GM19455 (cell line): ENCODE measurements around the gene PTGDS.
"Not testable (repeated sequence)": the region's sequence is repeated elsewhere in the genome, so short reads cannot be mapped to it uniquely, and the experiment has no call there.

Source experiments
- ATAC-seq: cut with Tn5 transposase; IDR thresholded peaks from one replicate; pipeline ENCODE4 v1.9.1; 2021; ENCODE audit not compliant: unreplicated experiment

PTGDS gene

DNA sequence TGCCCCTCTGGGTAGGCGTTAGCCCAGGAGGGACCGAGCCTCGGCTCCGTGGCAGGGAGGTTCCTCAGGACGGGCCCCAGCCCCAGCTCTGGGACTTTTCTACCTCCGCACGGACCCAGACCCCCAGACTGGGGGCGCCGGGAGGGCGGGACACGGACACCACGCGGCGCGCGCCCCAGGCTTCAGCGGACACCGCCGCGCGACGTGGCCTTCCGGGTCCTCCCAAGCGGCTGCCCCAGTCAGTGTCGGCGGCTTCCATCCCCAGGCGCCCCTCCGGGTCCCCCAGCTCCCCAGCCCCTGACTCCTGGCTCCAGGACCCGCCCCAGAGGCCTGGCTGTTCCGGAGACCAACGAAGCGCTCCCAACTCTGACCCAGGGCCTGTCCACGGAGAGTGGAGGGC is 8.5 kb downstream of the PTGDS start:
- no peak for ATAC-seq

GRCh38 chr9:136988872-136989271 is 11.6 kb downstream of the PTGDS start:
- no peak for ATAC-seq

GRCh38 chr9:136990242-136990911 is 13.1 kb downstream of the PTGDS start:
- ATAC-seq = no peak

- ATAC-seq = peak; percentile 77
These were observed 14.9 kb downstream of the PTGDS start, which contains the start of gene PAXX for GRCh38 chr9:136991993-136992818. Gene PAXX (plus strand): TSS chr9:136992422. CDS start chr9:136992444, 22 bp downstream.

GRCh38 chr9:136992819-136993369 is 15.6 kb downstream of the PTGDS start:
- ATAC-seq = peak; percentile 10

GRCh38 chr9:136994180-136994887 is 17.0 kb downstream of the PTGDS start:
- no peak for ATAC-seq

GRCh38 chr9:136994888-136995230 is 17.6 kb downstream of the PTGDS start:
- no peak for ATAC-seq

DNA sequence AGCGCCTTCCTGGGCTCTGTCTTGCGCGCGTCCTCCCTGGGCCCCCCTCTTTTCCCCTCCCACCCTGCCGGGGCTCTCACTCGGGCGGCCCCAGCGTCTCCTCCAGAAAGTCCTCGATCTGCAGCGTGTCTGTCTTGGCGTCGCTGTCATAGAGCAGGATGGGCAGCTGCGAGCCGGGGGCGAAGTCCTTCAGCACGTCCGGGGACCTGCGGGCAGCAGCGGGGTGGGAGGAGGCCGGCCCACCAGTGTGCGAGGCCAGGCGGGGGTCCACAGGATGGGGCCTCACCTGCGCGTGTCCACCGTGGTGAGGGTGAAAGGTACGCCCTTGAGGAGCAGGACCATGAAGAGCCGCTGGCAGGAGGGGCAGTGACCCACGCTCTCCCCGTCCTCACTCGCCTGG is 18.1 kb downstream of the PTGDS start:
- ATAC-seq = no peak

- ATAC-seq = no peak
These were observed 18.5 kb downstream of the PTGDS start for GRCh38 chr9:136995772-136996311.

- no peak for ATAC-seq
These were observed 19.3 kb downstream of the PTGDS start, which contains the start of gene CLIC3 for GRCh38 chr9:136996361-136997292. Gene CLIC3 (minus strand): TSS chr9:136996568. CDS start chr9:136996543, 25 bp downstream.

DNA sequence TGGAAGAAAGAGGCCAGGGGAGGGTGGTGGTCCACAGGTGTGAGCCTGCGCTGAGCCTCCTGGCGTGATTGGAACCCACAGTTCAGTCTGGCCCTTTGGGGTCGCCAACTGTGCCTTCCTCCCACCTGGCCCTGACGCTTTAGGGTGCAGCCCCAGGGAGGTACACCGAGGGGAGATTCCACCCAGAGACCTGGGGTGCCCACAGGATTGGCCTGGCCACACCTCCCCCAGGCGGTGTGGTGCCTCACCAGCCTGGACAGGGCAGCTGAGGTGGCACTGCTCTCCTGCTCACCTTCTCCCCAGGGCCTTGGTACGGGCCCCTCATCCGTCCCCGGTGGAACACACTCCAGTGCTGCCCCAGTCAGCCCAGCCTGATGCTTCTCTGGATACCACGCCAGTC is 20.1 kb downstream of the PTGDS start:
- ATAC-seq = no peak

DNA sequence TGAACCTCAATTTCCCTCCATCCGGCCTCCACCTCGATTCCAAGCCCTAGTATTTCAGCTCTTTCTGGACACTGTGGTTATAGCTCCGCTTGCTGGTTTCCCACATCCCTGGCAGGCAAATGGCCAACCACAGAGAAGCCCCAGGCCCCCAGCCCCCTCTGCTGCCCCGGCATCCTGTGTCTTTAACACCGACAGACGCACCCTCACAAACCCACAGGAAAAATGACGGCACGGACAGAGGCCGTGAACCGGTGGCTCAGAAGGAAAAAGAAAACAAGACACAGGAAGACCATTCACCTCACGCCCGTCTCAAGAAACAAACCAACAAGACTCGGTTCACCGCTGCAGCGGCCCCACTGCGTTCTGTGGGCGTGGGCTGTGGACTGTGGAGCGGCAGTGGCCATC is 20.5 kb downstream of the PTGDS start:
- no peak for ATAC-seq

DNA sequence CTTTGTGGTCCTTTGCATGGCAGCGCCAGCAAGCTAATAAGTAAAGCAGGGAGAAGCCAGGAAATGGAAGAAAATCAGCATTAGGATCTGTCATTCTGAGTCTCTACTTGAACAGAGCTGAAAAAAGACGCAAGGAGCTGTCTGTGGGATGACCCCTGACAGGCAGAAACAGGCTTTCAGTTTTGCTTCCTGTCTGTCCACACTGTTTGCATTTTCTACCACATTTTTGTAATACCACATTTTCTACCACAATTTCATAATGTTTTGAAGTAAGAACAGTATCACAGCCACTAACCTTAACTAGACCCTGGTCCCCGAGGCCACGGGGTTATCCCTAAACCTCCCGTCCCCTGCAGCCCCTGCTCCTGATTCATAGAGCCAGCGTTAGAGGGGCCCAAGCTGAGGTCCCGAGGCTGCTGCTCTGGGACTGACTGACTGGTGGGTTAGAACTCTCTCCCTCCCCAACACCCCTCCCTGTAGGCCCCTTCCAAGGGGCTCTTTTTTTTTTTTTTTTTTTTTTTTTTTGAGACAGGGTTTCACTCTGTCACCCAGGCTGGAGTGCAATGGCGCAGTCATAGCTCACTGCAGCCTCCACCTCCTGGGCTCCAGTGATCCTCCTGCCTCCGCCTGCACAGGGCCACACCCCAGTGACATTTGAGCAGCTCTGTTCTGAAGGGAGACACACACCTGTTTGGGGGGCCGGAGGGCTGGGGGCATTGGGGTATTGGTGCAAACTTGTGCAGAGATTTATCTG is 23.1 kb downstream of the PTGDS start:
- ATAC-seq = peak; percentile 59

- ATAC-seq = no peak
These were observed 24.7 kb downstream of the PTGDS start for GRCh38 chr9:137001857-137002645.

DNA sequence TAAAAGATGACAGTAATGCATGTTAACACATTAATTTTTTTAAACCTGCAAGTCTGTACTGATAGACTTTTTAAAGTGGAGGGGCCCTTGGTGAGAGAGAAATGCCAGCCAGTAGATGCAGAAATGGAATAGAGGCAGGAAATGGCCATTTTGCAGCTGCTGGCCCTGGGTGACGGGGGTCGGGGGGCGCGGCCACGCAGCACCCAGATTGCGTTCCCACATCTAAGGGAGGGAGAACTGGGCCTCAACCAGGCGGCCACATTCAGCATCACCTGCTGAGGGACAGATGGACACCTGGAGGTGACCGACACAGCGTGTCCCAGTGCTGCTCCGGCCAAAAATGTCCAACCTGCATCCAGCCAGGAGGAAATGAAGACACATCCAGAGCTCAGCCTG is 25.3 kb downstream of the PTGDS start:
- ATAC-seq = no peak

- ATAC-seq = not testable (repeated sequence)
These were observed 27.0 kb downstream of the PTGDS start for GRCh38 chr9:137004285-137004684.

- ATAC-seq = no peak
These were observed 29.1 kb downstream of the PTGDS start for GRCh38 chr9:137006116-137007003.
